ENCODE data around the gene LRP8.
"Not testable (repeated sequence)": the region's sequence is repeated elsewhere in the genome, so short reads cannot be mapped to it uniquely, and the experiment has no call there.

Gene LRP8

GRCh38 chr1:53210352-53210751, 117.5 kb downstream of the LRP8 start:
- no peak for DNase-seq (ENCODE audit: low spot score)

GRCh38 chr1:53207726-53208125, 120.1 kb downstream of the LRP8 start:
- DNase-seq (ENCODE audit: low spot score), result no peak

DNA sequence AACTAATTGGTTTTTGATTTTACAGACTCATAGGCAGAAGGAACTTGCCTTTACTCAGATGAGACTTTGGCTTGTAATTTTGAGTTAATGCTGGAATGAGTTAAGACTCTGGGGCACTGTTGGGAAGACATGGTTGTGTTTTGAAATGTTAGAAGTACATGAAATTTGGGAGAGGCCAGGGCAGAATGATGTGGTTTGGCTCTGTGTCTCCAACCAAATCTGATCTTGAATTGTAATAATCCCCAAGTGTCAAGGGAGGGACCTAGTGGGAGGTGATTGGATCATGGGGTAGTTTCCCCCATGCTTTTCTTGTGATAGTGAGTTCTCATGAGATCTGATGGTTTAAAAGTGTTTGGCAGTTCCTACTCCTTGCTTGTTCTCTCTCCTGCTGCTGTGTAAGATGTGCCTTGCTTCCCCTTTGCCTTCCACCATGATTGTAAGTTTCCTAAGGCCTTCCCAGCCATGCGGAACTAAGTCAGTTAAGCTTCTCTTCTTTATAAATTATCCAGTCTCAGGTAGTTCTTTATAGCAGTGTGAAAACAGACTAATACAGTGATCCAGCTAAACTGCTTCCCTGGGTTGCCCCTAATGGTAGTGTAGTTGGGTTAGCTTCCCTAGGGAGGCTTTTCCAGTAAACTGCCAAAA, 121.0 kb downstream of the LRP8 start:
- DNase-seq (ENCODE audit: low spot score), result no peak

- not testable (repeated sequence) for DNase-seq (ENCODE audit: low spot score)
Measured at GRCh38 chr1:53206083-53206685, 121.7 kb downstream of the LRP8 start.

- DNase-seq (ENCODE audit: low spot score), result not testable (repeated sequence)
Measured at GRCh38 chr1:53205496-53205895, 122.4 kb downstream of the LRP8 start.

- DNase-seq (ENCODE audit: low spot score), result no peak
Measured at GRCh38 chr1:53203466-53203865, 124.4 kb downstream of the LRP8 start.

DNA sequence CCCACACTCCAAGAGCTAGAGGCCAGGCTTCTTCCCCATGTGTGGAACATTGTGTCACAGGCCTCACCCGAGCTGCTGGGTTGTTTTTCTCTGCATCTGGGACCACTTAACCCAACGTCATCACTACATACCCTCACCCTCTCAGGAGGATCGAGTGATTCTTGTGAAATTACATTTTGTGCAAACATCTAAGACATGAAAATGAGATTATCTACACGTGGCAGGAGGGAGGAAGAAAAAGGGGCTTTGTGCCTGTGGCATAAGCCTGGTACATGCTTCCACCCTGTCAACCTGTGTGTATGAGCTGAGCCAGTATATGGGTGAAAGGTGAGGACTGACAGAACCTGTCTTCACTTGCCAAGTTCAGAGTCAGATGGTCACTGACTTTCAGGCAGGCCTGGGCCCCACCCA, 129.6 kb downstream of the LRP8 start:
- no peak for DNase-seq (ENCODE audit: low spot score)

DNA sequence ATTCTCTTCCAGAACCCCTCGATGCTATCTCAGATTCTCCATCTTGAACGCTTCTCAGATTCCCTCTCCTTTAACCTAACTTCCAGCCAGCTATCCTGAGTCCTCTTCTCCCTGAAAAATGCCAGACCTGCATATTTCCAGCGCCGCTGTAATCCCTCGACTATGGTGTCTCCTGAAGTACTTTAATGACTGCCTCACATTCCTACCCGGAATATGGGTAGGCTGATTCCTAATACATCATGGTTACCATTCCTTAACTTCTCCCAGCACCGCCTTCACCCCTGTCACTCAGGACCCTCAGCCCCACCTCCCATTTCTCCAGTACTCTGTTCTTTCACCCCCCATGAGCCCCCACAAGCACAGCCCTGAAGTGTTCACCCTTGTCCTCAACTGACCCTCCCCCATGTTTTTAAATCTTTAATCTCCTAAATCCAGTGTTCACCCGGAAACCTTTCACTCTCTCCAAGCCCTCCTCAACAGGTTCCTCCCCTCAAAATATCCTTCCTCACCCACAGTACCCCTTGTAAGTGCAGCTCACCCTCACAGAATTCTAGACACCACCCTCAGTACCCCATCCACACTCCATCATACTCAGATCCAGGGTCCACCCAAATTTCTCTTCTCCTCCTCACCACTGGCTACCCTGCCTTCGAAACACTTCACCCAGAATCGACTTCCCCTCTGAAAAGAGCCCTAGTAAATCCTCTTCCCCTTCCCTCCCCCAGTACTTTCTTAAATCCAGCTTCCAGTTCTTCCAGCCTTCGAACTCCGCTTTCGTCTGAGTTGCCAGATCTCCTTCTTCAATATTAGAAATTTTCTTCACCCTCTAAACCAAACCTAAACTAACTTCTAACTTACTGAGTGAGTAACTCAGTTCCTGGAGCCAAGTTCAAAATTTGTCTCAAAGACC, 130.3 kb downstream of the LRP8 start:
- DNase-seq (ENCODE audit: low spot score), result peak; percentile 20

GRCh38 chr1:53196485-53197290, 131.2 kb downstream of the LRP8 start, which contains the start of gene CPT2:
CPT2 (plus strand) TSS chr1:53196824; CDS start chr1:53196944, 120 bp downstream.
- DNase-seq (ENCODE audit: low spot score), result peak; percentile 82

GRCh38 chr1:53196017-53196484, 131.8 kb downstream of the LRP8 start:
- DNase-seq (ENCODE audit: low spot score), result no peak

GRCh38 chr1:53195246-53196016, 132.4 kb downstream of the LRP8 start:
- no peak for DNase-seq (ENCODE audit: low spot score)
